Parathyroid adenoma (tissue), 2 donors: Measurements from ENCODE around the gene MAP2K4.
"Not testable (repeated sequence)": the region's sequence is repeated elsewhere in the genome, so short reads cannot be mapped to it uniquely, and the experiment has no call there.

Experiments used
- H2AFZ ChIP-seq: fragments of 300-600 bp; sonication (generic); one replicate; pipeline ENCODE4 v1.7.0; 2017; ENCODE audit warnings: antibody characterized with exemption, mild to moderate bottlenecking
- H3K27ac ChIP-seq: fragments of 300-600 bp; sonication (generic); one replicate; pipeline ENCODE4 v1.7.0; 2017
- H3K27me3 ChIP-seq: fragments of 300-600 bp; sonication (generic); one replicate; pipeline ENCODE4 v1.7.0; 2017; ENCODE audit warnings: low read length; ENCODE audit not compliant: control insufficient read depth, insufficient read depth
- H3K36me3 ChIP-seq: fragments of 300-600 bp; sonication (generic); one replicate; pipeline ENCODE4 v1.7.0; 2017; ENCODE audit warnings: low read length; ENCODE audit not compliant: control insufficient read depth, insufficient read depth
- H3K4me1 ChIP-seq: fragments of 300-600 bp; sonication (generic); one replicate; pipeline ENCODE4 v1.7.0; 2017; ENCODE audit warnings: control low read depth
- H3K4me2 ChIP-seq: fragments of 300-600 bp; sonication (generic); one replicate; pipeline ENCODE4 v1.7.0; 2017; ENCODE audit warnings: low read length
- H3K4me3 ChIP-seq: fragments of 300-600 bp; sonication (generic); one replicate; pipeline ENCODE4 v1.7.0; 2017; ENCODE audit warnings: low read depth, low read length
- H3K79me2 ChIP-seq: fragments of 300-600 bp; sonication (generic); one replicate; pipeline ENCODE4 v1.7.0; 2017; ENCODE audit warnings: control low read depth
- H3K9ac ChIP-seq: fragments of 300-600 bp; sonication (generic); one replicate; pipeline ENCODE4 v1.7.0; 2017; ENCODE audit warnings: mild to moderate bottlenecking
- H3K9me3 ChIP-seq: fragments of 300-600 bp; sonication (generic); one replicate; pipeline ENCODE4 v1.7.0; 2017; ENCODE audit warnings: low read length; ENCODE audit not compliant: control insufficient read depth
- CTCF ChIP-seq: fragments of 300-600 bp; sonication (generic); IDR thresholded peaks from one replicate; pipeline ENCODE4 v1.7.0; 2017; ENCODE audit warnings: antibody characterized with exemption, mild to moderate bottlenecking
- donor health status: primary hyperparathyroidism.

MAP2K4 gene

GRCh38 chr17:12020642-12021622 lies at the start of gene MAP2K4:
TSS of gene MAP2K4 (plus strand) at chr17:12020877. CDS start at chr17:12020887, 10 bp downstream.
- H3K9ac ChIP-seq: peak within 1 kb of the TSS; percentile 74
- peak within 1 kb of the TSS; percentile 82 for H3K4me2 ChIP-seq
- no peak for TF ChIP-seq CTCF
- H3K4me1 ChIP-seq: peaks cover 14% of the 10 kb centered on the region
- H2AFZ ChIP-seq: peak within 1 kb of the TSS; percentile 91
- peaks cover 43% of the 10 kb centered on the region for H3K79me2 ChIP-seq
- H3K27me3 ChIP-seq: no peaks in the 10 kb centered on the region
- H3K27ac ChIP-seq: no peak within 1 kb of the TSS
- H3K9me3 ChIP-seq: no peaks in the 10 kb centered on the region
- H3K36me3 ChIP-seq: no peaks in the 10 kb centered on the region
- peak within 1 kb of the TSS; percentile 68 for H3K4me3 ChIP-seq

- H3K36me3 ChIP-seq, H3K4me3 ChIP-seq, H3K79me2 ChIP-seq, H3K9me3 ChIP-seq, H3K4me2 ChIP-seq, H3K4me1 ChIP-seq, H3K27ac ChIP-seq, H3K27me3 ChIP-seq, H2AFZ ChIP-seq, H3K9ac ChIP-seq: not testable (repeated sequence)
Observed at GRCh38 chr17:11972741-11973140, 47.9 kb upstream of the MAP2K4 start.

DNA sequence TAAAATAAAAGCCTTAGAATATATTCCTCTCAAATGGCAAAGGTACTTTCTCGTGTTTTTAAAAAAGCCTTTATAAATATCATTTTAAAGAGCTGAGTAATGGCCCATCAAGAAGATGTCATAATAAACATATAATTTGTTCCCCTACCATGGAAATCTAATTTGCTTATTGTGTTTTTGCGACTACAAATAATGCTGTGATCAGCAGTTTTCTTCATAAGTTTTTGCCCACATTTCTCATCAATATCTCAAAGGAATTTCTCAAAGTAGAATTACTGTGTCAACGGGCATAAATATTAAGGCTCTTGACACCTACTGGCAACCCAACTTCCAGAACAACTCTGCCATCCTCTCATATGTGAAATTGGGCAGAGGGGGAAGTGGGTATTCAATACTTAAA lies 40.9 kb upstream of the MAP2K4 start:
- H2AFZ ChIP-seq: no peak overlapping the region
- H3K79me2 ChIP-seq: no peaks in the 10 kb centered on the region
- no peak overlapping the region for H3K4me3 ChIP-seq
- TF ChIP-seq CTCF: no peak
- H3K4me1 ChIP-seq: no peaks in the 10 kb centered on the region
- no peak overlapping the region for H3K4me2 ChIP-seq
- no peaks in the 10 kb centered on the region for H3K36me3 ChIP-seq
- no peak overlapping the region for H3K9ac ChIP-seq
- H3K27me3 ChIP-seq: no peaks in the 10 kb centered on the region
- no peak overlapping the region for H3K27ac ChIP-seq
- no peaks in the 10 kb centered on the region for H3K9me3 ChIP-seq

DNA sequence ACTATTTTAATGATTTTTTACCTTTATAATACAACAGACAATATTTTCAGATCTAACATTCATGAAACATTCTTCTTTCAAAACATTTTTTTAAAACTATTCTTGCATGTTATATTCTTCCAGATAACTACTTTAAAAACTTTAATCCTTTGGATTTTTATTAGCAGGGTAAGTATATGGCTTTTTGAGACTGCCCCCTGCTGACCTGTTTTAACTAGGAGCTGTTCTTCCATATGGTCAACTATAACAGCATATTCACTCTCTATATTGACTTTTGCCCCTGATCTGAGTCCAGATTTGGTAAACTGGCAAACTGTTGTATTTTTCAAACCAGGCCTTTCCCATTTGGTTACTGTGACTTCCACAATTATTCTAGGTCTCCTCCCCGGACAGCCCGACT lies 39.9 kb upstream of the MAP2K4 start:
- Histone ChIP-seq H3K36me3 (no peaks in the 10 kb centered on the region), H2AFZ (no peak overlapping the region), H3K9ac (no peak overlapping the region), H3K4me2 (no peak overlapping the region), H3K27me3 (no peaks in the 10 kb centered on the region), H3K79me2 (no peaks in the 10 kb centered on the region), H3K27ac (no peak overlapping the region), H3K4me3 (no peak overlapping the region), H3K9me3 (no peaks in the 10 kb centered on the region), H3K4me1 (no peaks in the 10 kb centered on the region)
- no peak for TF ChIP-seq CTCF

- H3K79me2 ChIP-seq: peaks cover 3% of the 10 kb centered on the region
- no peaks in the 10 kb centered on the region for H3K9me3 ChIP-seq
- no peaks in the 10 kb centered on the region for H3K27me3 ChIP-seq
- H2AFZ ChIP-seq: no peak overlapping the region
- H3K9ac ChIP-seq: no peak overlapping the region
- H3K4me2 ChIP-seq: no peak overlapping the region
- H3K4me1 ChIP-seq: no peaks in the 10 kb centered on the region
- no peaks in the 10 kb centered on the region for H3K36me3 ChIP-seq
- no peak overlapping the region for H3K27ac ChIP-seq
- TF ChIP-seq CTCF: no peak
- H3K4me3 ChIP-seq: no peak overlapping the region
Observed at GRCh38 chr17:11981862-11982261, 38.8 kb upstream of the MAP2K4 start.
